ENCODE data around the gene CCHCR1. TPM values are rescaled to one million over a fixed set of nuclear protein-coding genes. Genes with fewer than 3 reads are reported as not detected.

CCHCR1 gene
- total and polyA plus RNA-seq, 9 of the 15 experiments (the other 6 are each of a cell fraction or from before 2014, with no cell fraction given) = 1.2 to 47.3 (median 32.0) TPM

GRCh38 chr6:31152781-31153180 is 4.8 kb downstream of the CCHCR1 start (continued):
- TF ChIP-seq ZNF41 (CRISPR knock-in tag; conservative IDR thresholded peaks at IDR 0.05) (no peak), PKNOX1 (IDR thresholded peaks at IDR 0.05) (no peak), DDX20 (tag; IDR thresholded peaks at IDR 0.05; ENCODE audit: low read depth) (no peak), PRMT5 (CRISPR knock-in tag; IDR thresholded peaks at IDR 0.05) (no peak), NR1H2 (CRISPR knock-in tag; IDR thresholded peaks at IDR 0.05) (no peak)

- FAIRE-seq (no peak), ATAC-seq (no peak), DNase-seq (ENCODE audit: extremely low read depth in 1 of 4, low spot score in 3 of 4) (no peak)
- intact Hi-C loops (cut with micrococcal nuclease) (no loop called here), in situ Hi-C loops (cut with MboI) (no loop called here)
- Histone ChIP-seq H3K79me2 (ENCODE audit: control insufficient read depth, insufficient read depth, low read length) (no peaks in the 10 kb centered on the region), H3K27ac (ENCODE audit: extremely low read depth, low read depth, low read length) (no peak overlapping the region), H3K4me1 (replicated peaks in 1 of 2; ENCODE audit: control insufficient read depth in 2 of 2, insufficient read depth in 2 of 2, low read length in 2 of 2) (peaks cover 0 to 7% of the 10 kb centered on the region in 2 experiments; a peak in 1 of 5 replicates), H3K36me3 (ENCODE audit: control insufficient read depth, insufficient read depth, low read length) (peaks cover 54% of the 10 kb centered on the region; the same call in 2 of the 3 replicates), H4K20me1 (replicated peaks; ENCODE audit: control insufficient read depth, insufficient read depth, low read length) (no peaks in the 10 kb centered on the region), H3K9me3 (replicated peaks; ENCODE audit: control insufficient read depth, insufficient read depth, low read depth, low read length) (no peaks in the 10 kb centered on the region), H2AFZ (ENCODE audit: low read depth, low read length) (no peak overlapping the region), H3K27me3 (ENCODE audit: control insufficient read depth in 2 of 2, insufficient read depth in 2 of 2, low read length in 2 of 2) (no peaks in the 10 kb centered on the region), H3K9me1 (ENCODE audit: control insufficient read depth, insufficient read depth, low read length) (no peaks in the 10 kb centered on the region), H3K4me3 (no peak overlapping the region), H3K9ac (ENCODE audit: insufficient read depth in 1 of 2, low read depth in 2 of 2, low read length in 2 of 2) (peak overlapping the region in 1 of 2 experiments; percentile 4; a peak in 1 of 4 replicates), H3K4me2 (ENCODE audit: insufficient read depth, low read length) (no peak overlapping the region)
- ChIA-PET CTCF (ENCODE audit: low intra/inter-chr PET ratio) (no interaction called here), POLR2A (interaction anchor here (1.2 to 1.3 kb wide), 2 partner anchors 8 to 9 kb away, joined by 4 to 5 read pairs; no protein-coding TSS in a partner anchor)
- WGBS (ENCODE audit: insufficient coverage, low coverage, missing lambda C conversion rate) = 91% methylated on average over 6 of the region's 6 CpGs
- no TSS peak for BruUV-seq (replicated peaks)
- no peak for TF ChIP-seq TAF9B (IDR thresholded peaks at IDR 0.05; ENCODE audit: partially characterized antibody)
- no peak for TF ChIP-seq SNIP1 (IDR thresholded peaks at IDR 0.05; ENCODE audit: low read depth)
- TF ChIP-seq ZSCAN29 (IDR thresholded peaks at IDR 0.05) = no peak
- TF ChIP-seq CEBPG (CRISPR knock-in tag; IDR thresholded peaks at IDR 0.05) = no peak
- TF ChIP-seq CEBPG (tag; conservative IDR thresholded peaks at IDR 0.05 in 1 of 2, IDR thresholded peaks at IDR 0.05 in 1 of 2) = no peak
- TF ChIP-seq MCM5 (IDR thresholded peaks at IDR 0.05; ENCODE audit: low read depth) = no peak
- no peak for TF ChIP-seq HMGN3 (IDR thresholded peaks at IDR 0.05; ENCODE audit: borderline replicate concordance, extremely low read depth, insufficient read length, low read depth, low read length)
- no peak for TF ChIP-seq TRIM25 (IDR thresholded peaks at IDR 0.05; ENCODE audit: borderline replicate concordance)
Measured at GRCh38 chr6:31149827-31150447, 7.7 kb downstream of the CCHCR1 start.
